ENCODE results near the gene KRT34.

KRT34 gene

GRCh38 chr17:41369023-41369422 is 13.1 kb downstream of the KRT34 start:
- TF ChIP-seq CTCF (IDR thresholded peaks at IDR 0.05; ENCODE audit: low read depth, low read length): no peak
- no peak for DNase-seq
- Histone ChIP-seq H3K4me3 (ENCODE audit: low read depth, low read length) (no peak overlapping the region), H3K27me3 (ENCODE audit: insufficient read depth, low read depth, severe bottlenecking) (peaks cover 96% of the 10 kb centered on the region), H3K27ac (no peak overlapping the region), H3K9me3 (ENCODE audit: severe bottlenecking) (no peaks in the 10 kb centered on the region), H3K36me3 (no peaks in the 10 kb centered on the region)

- H3K27ac ChIP-seq: no peak overlapping the region
- DNase-seq: no peak
- no peak overlapping the region for H3K4me3 ChIP-seq (ENCODE audit: low read depth, low read length)
- no peaks in the 10 kb centered on the region for H3K36me3 ChIP-seq
- H3K9me3 ChIP-seq (ENCODE audit: severe bottlenecking): peaks cover 2% of the 10 kb centered on the region
- TF ChIP-seq CTCF (IDR thresholded peaks at IDR 0.05; ENCODE audit: low read depth, low read length): no peak
- peaks cover 95% of the 10 kb centered on the region for H3K27me3 ChIP-seq (ENCODE audit: insufficient read depth, low read depth, severe bottlenecking)
Measured at GRCh38 chr17:41367426-41368075, 14.6 kb downstream of the KRT34 start.

- no peak for TF ChIP-seq CTCF (IDR thresholded peaks at IDR 0.05; ENCODE audit: low read depth, low read length)
- Histone ChIP-seq H3K27ac (no peak overlapping the region), H3K9me3 (ENCODE audit: severe bottlenecking) (peaks cover 8% of the 10 kb centered on the region), H3K36me3 (no peaks in the 10 kb centered on the region), H3K4me3 (ENCODE audit: low read depth, low read length) (no peak overlapping the region), H3K27me3 (ENCODE audit: insufficient read depth, low read depth, severe bottlenecking) (peaks cover 95% of the 10 kb centered on the region)
- DNase-seq: no peak
Measured at GRCh38 chr17:41366070-41366469, 16.0 kb downstream of the KRT34 start.

- H3K27me3 ChIP-seq (ENCODE audit: insufficient read depth, low read depth, severe bottlenecking): peaks cover 91% of the 10 kb centered on the region
- no peak for DNase-seq
- H3K36me3 ChIP-seq: no peaks in the 10 kb centered on the region
- H3K4me3 ChIP-seq (ENCODE audit: low read depth, low read length): no peak overlapping the region
- H3K27ac ChIP-seq: no peak overlapping the region
- no peak for TF ChIP-seq CTCF (IDR thresholded peaks at IDR 0.05; ENCODE audit: low read depth, low read length)
- H3K9me3 ChIP-seq (ENCODE audit: severe bottlenecking): peaks cover 8% of the 10 kb centered on the region
Measured at GRCh38 chr17:41363881-41364280, 18.2 kb downstream of the KRT34 start.

GRCh38 chr17:41360296-41360995 is 21.7 kb downstream of the KRT34 start:
- Histone ChIP-seq H3K9me3 (ENCODE audit: severe bottlenecking) (peaks cover 12% of the 10 kb centered on the region), H3K36me3 (no peaks in the 10 kb centered on the region), H3K27me3 (ENCODE audit: insufficient read depth, low read depth, severe bottlenecking) (peaks cover 72% of the 10 kb centered on the region), H3K4me3 (ENCODE audit: low read depth, low read length) (no peak overlapping the region), H3K27ac (no peak overlapping the region)
- no peak for DNase-seq
- TF ChIP-seq CTCF (IDR thresholded peaks at IDR 0.05; ENCODE audit: low read depth, low read length): no peak
